HS-5 (cell line): ENCODE measurements around the gene TPRKB.
"Not testable (repeated sequence)": the region's sequence is repeated elsewhere in the genome, so short reads cannot be mapped to it uniquely, and the experiment has no call there.

ENCODE experiments used
- DNase-seq: peaks from one replicate; pipeline ENCODE4 v3.0.0-alpha.2; 2012; ENCODE audit warnings: low read depth

The TPRKB gene

GRCh38 chr2:73736855-73737779, at the start of gene TPRKB:
TSS of gene TPRKB (minus strand) at chr2:73737345. CDS start at chr2:73734569, 2,776 bp downstream.
- DNase-seq, result peak; percentile 86

- not testable (repeated sequence) for DNase-seq
Observed at GRCh38 chr2:73783883-73784282, 46.7 kb upstream of the TPRKB start, which contains the start of gene C2orf78. TSS of gene C2orf78 (plus strand) at chr2:73784183. CDS start at chr2:73784310, 127 bp downstream.

GRCh38 chr2:73783402-73783801, 46.3 kb upstream of the TPRKB start:
- DNase-seq, result not testable (repeated sequence)

GRCh38 chr2:73780237-73780582, 43.1 kb upstream of the TPRKB start:
- no peak for DNase-seq

- DNase-seq, result peak; percentile 78
Observed at GRCh38 chr2:73779467-73780236, 42.5 kb upstream of the TPRKB start, which contains the start of gene DUSP11. TSS of gene DUSP11 (minus strand) at chr2:73780103. CDS start at chr2:73779974, 129 bp downstream.

GRCh38 chr2:73778867-73779466, 41.8 kb upstream of the TPRKB start:
- DNase-seq, result not testable (repeated sequence)

GRCh38 chr2:73776869-73777519, 39.8 kb upstream of the TPRKB start:
- DNase-seq, result peak; percentile 40

- DNase-seq, result peak; percentile 32
Observed at GRCh38 chr2:73776381-73776780, 39.2 kb upstream of the TPRKB start.

GRCh38 chr2:73772819-73773218, 35.7 kb upstream of the TPRKB start:
- no peak for DNase-seq

- DNase-seq, result no peak
Observed at GRCh38 chr2:73770725-73771124, 33.6 kb upstream of the TPRKB start.

GRCh38 chr2:73766994-73767393, 29.8 kb upstream of the TPRKB start:
- no peak for DNase-seq

GRCh38 chr2:73766349-73766748, 29.2 kb upstream of the TPRKB start:
- no peak for DNase-seq

- DNase-seq, result no peak
Observed at GRCh38 chr2:73764945-73765344, 27.8 kb upstream of the TPRKB start.

GRCh38 chr2:73762571-73762970, 25.4 kb upstream of the TPRKB start:
- no peak for DNase-seq

GRCh38 chr2:73759904-73760303, 22.8 kb upstream of the TPRKB start:
- no peak for DNase-seq

- DNase-seq, result no peak
Observed at GRCh38 chr2:73759285-73759764, 22.2 kb upstream of the TPRKB start.

- not testable (repeated sequence) for DNase-seq
Observed at GRCh38 chr2:73754332-73754731, 17.2 kb upstream of the TPRKB start.

- DNase-seq, result no peak
Observed at GRCh38 chr2:73749314-73749713, 12.2 kb upstream of the TPRKB start.

- DNase-seq, result no peak
Observed at GRCh38 chr2:73746877-73747208, 9.7 kb upstream of the TPRKB start.

- no peak for DNase-seq
Observed at GRCh38 chr2:73746015-73746876, 9.1 kb upstream of the TPRKB start.

GRCh38 chr2:73740767-73741166, 3.6 kb upstream of the TPRKB start:
- DNase-seq, result no peak
